ENCODE results near the gene MARCHF10.

The MARCHF10 gene

GRCh38 chr17:62712171-62712581 is 95.9 kb downstream of the MARCHF10 start:
- Mint-ChIP-seq H3K36me3 (ENCODE audit: low read depth) (peaks cover 8% of the 10 kb centered on the region), H3K9me3 (peaks cover 11% of the 10 kb centered on the region), H3K27me3 (ENCODE audit: low read depth) (peaks cover 4% of the 10 kb centered on the region), H3K27ac (peak overlapping the region in 1 of 3 experiments; percentile 7), H3K4me3 (no peak overlapping the region), H3K4me1 (peaks cover 40% of the 10 kb centered on the region)
- no peak for TF ChIP-seq CTCF (IDR thresholded peaks at IDR 0.05; ENCODE audit: unreplicated experiment in 3 of 3)

- Mint-ChIP-seq H3K36me3 (ENCODE audit: low read depth) (peaks cover 8% of the 10 kb centered on the region), H3K9me3 (peaks cover 11% of the 10 kb centered on the region), H3K4me3 (no peak overlapping the region), H3K27ac (no peak overlapping the region), H3K27me3 (ENCODE audit: low read depth) (peaks cover 8% of the 10 kb centered on the region), H3K4me1 (peaks cover 51% of the 10 kb centered on the region)
- no peak for TF ChIP-seq CTCF (IDR thresholded peaks at IDR 0.05; ENCODE audit: unreplicated experiment in 3 of 3)
Observed at GRCh38 chr17:62708587-62708986, 99.5 kb downstream of the MARCHF10 start.

GRCh38 chr17:62707425-62707739 is 100.7 kb downstream of the MARCHF10 start:
- Mint-ChIP-seq H3K4me1 (peaks cover 42% of the 10 kb centered on the region), H3K27me3 (ENCODE audit: low read depth) (peaks cover 10% of the 10 kb centered on the region), H3K27ac (peak overlapping the region in 1 of 3 experiments; percentile 67), H3K9me3 (peaks cover 11% of the 10 kb centered on the region), H3K36me3 (ENCODE audit: low read depth) (peaks cover 8% of the 10 kb centered on the region), H3K4me3 (peak overlapping the region in 2 of 3 experiments; percentile 16 to 44)
- TF ChIP-seq CTCF (IDR thresholded peaks at IDR 0.05; ENCODE audit: unreplicated experiment in 3 of 3), result no peak

- peaks cover 10% of the 10 kb centered on the region for H3K27me3 Mint-ChIP-seq (ENCODE audit: low read depth)
- peak overlapping the region in 2 of 3 experiments; percentile 94 to 98 for H3K27ac Mint-ChIP-seq
- peaks cover 36% of the 10 kb centered on the region for H3K4me1 Mint-ChIP-seq
- peak overlapping the region; percentile 17 to 90 (median 26) for H3K4me3 Mint-ChIP-seq
- H3K9me3 Mint-ChIP-seq, result peaks cover 11% of the 10 kb centered on the region
- peaks cover 8% of the 10 kb centered on the region for H3K36me3 Mint-ChIP-seq (ENCODE audit: low read depth)
- no peak for TF ChIP-seq CTCF (IDR thresholded peaks at IDR 0.05; ENCODE audit: unreplicated experiment in 3 of 3)
Observed at GRCh38 chr17:62706598-62707424, 101.3 kb downstream of the MARCHF10 start.

GRCh38 chr17:62705778-62706597 is 102.1 kb downstream of the MARCHF10 start:
- H3K27me3 Mint-ChIP-seq (ENCODE audit: low read depth), result peaks cover 10% of the 10 kb centered on the region
- H3K9me3 Mint-ChIP-seq, result peaks cover 11% of the 10 kb centered on the region
- peak overlapping the region; percentile 84 to 90 (median 90) for H3K4me3 Mint-ChIP-seq
- TF ChIP-seq CTCF (IDR thresholded peaks at IDR 0.05; ENCODE audit: unreplicated experiment in 3 of 3), result no peak
- peak overlapping the region; percentile 60 to 98 (median 94) for H3K27ac Mint-ChIP-seq
- H3K4me1 Mint-ChIP-seq, result peaks cover 34% of the 10 kb centered on the region
- H3K36me3 Mint-ChIP-seq (ENCODE audit: low read depth), result peaks cover 8% of the 10 kb centered on the region

All from nephron (organoid).